Breast epithelium (tissue), 3 donors: ENCODE measurements around the gene STMN1.

ENCODE experiments used
- CTCF ChIP-seq, 3 donors: fragments of 450-650 bp; IDR thresholded peaks; one replicate each; pipeline ENCODE4 v1.5.1; 2016 to 2017; ENCODE audit warnings: antibody characterized with exemption in 3 of 3, mild to moderate bottlenecking in 3 of 3, moderate library complexity in 3 of 3
- POLR2A ChIP-seq: fragments of 450-650 bp; IDR thresholded peaks from one replicate; pipeline ENCODE4 v1.6.1; 2016; ENCODE audit warnings: antibody characterized with exemption, mild to moderate bottlenecking, moderate library complexity
- POLR2AphosphoS5 ChIP-seq, 3 donors: sonication (generic); formaldehyde crosslinking; IDR thresholded peaks; one replicate each; pipeline ENCODE4 v1.6.1; 2017; ENCODE audit warnings: antibody characterized with exemption in 3 of 3

- TF ChIP-seq POLR2AphosphoS5 (IDR thresholded peaks at IDR 0.05) (peak in 1 of 3 donors; percentile 34), POLR2A (no peak), CTCF (IDR thresholded peaks at IDR 0.05) (no peak)
These were observed 30.9 kb downstream of the STMN1 start, which contains the start of gene PAQR7 for GRCh38 chr1:25875154-25875855.
